IMR-90 (cell line): ENCODE results near the gene ARHGAP28. TPM values are rescaled to one million over a fixed set of nuclear protein-coding genes. Genes with fewer than 3 reads are reported as not detected.

ENCODE experiments used
- ATAC-seq: fragments of 200-7000 bp; cut with Tn5 transposase; 2 replicates; pipeline ENCODE4 v1.9.1; 2020; ENCODE audit warnings: low read depth, mild to moderate bottlenecking, moderate library complexity
- BruUV-seq: library from RNA; stranded (reverse); fragments of 400-500 nt; replicated peaks from 2 replicates; lab custom pipeline; 2021; lab: Mats Ljungman, UMichigan
- CTCF ChIA-PET: fragments of 300-600 bp; formaldehyde crosslinking; extraction: SDS; loops from one replicate; lab custom pipeline; 2021; ENCODE audit warnings: antibody characterized with exemption; lab: Yijun Ruan, JAX
- POLR2A ChIA-PET: fragments of 300-600 bp; sonication (Branson Sonifier 250); formaldehyde crosslinking; loops from one replicate; lab custom pipeline; 2022; ENCODE audit warnings: antibody characterized with exemption; ENCODE audit not compliant: unreplicated experiment; lab: Charles Lee
- DNase-seq: peaks from one replicate; pipeline ENCODE4 v3.0.0; 2013
- H2AFZ ChIP-seq: replicated peaks from 2 replicates; pipeline ENCODE3; 2013; ENCODE audit warnings: low read length, mild to moderate bottlenecking; ENCODE audit not compliant: poor library complexity
- H2AK5ac ChIP-seq: 2 replicates; pipeline ENCODE4 v1.6.1; 2013; ENCODE audit warnings: low read depth, low read length, inconsistent platforms
- H2AK9ac ChIP-seq: replicated peaks from 2 replicates; pipeline ENCODE3; 2013; ENCODE audit warnings: mild to moderate bottlenecking, low read depth, low read length, moderate library complexity; ENCODE audit not compliant: poor library complexity
- H2BK120ac ChIP-seq: 2 replicates; pipeline ENCODE4 v1.6.1; 2013; ENCODE audit warnings: low read depth, low read length, inconsistent platforms
- H2BK15ac ChIP-seq: 3 replicates; pipeline ENCODE4 v1.6.1; 2013; ENCODE audit warnings: low read depth, low read length, inconsistent platforms
- H2BK20ac ChIP-seq: 2 replicates; pipeline ENCODE4 v1.6.1; 2013; ENCODE audit warnings: low read depth, mild to moderate bottlenecking, inconsistent platforms, low read length, moderate library complexity
- H2BK5ac ChIP-seq: 2 replicates; pipeline ENCODE4 v1.6.1; 2013; ENCODE audit warnings: mild to moderate bottlenecking, low read depth, low read length, inconsistent platforms; ENCODE audit not compliant: poor library complexity, severe bottlenecking
- H3K14ac ChIP-seq: replicated peaks from 2 replicates; pipeline ENCODE4 v1.6.1; 2013; ENCODE audit warnings: low read depth, low read length, inconsistent platforms
- H3K18ac ChIP-seq: 2 replicates; pipeline ENCODE4 v1.6.1; 2013; ENCODE audit warnings: low read depth, low read length, control low read depth
- H3K23ac ChIP-seq: 2 replicates; pipeline ENCODE4 v1.6.1; 2013; ENCODE audit warnings: low read depth, low read length, inconsistent platforms
- H3K27ac ChIP-seq: 2 replicates; pipeline ENCODE4 v1.5.1; 2013; ENCODE audit warnings: mild to moderate bottlenecking, control low read depth, low read length; ENCODE audit not compliant: insufficient read depth
- H3K27me3 ChIP-seq: 2 replicates; pipeline ENCODE4 v1.6.1; 2013; ENCODE audit warnings: low read length; ENCODE audit not compliant: control insufficient read depth, insufficient read depth
- H3K36me3 ChIP-seq: 2 replicates; pipeline ENCODE4 v1.6.1; 2013; ENCODE audit warnings: low read length, mixed read lengths; ENCODE audit not compliant: control insufficient read depth, insufficient read depth
- H3K4ac ChIP-seq: 2 replicates; pipeline ENCODE4 v1.6.1; 2013; ENCODE audit warnings: low read depth, low read length, inconsistent platforms
- H3K4me1 ChIP-seq: 2 replicates; pipeline ENCODE4 v1.6.1; 2013; ENCODE audit warnings: low read length, mixed read lengths; ENCODE audit not compliant: control insufficient read depth, insufficient read depth
- H3K4me2 ChIP-seq: 2 replicates; pipeline ENCODE4 v1.6.1; 2013; ENCODE audit warnings: low read depth, mild to moderate bottlenecking, control low read depth, low read length, moderate library complexity
- H3K4me3 ChIP-seq: 2 replicates; pipeline ENCODE4 v1.5.1; 2013; ENCODE audit warnings: low read depth, mild to moderate bottlenecking, control low read depth, low read length, moderate library complexity; ENCODE audit not compliant: insufficient read depth
- H3K56ac ChIP-seq: 2 replicates; pipeline ENCODE4 v1.6.1; 2013; ENCODE audit warnings: low read length, inconsistent platforms; ENCODE audit not compliant: insufficient read depth; ENCODE audit errors: extremely low read depth
- H3K79me1 ChIP-seq, 2 experiments: 2 replicates each; pipeline ENCODE4 v1.6.1; 2013; ENCODE audit warnings: low read length in 2 of 2, inconsistent platforms in 1 of 2, low read depth in 1 of 2
- H3K9ac ChIP-seq: 2 replicates; pipeline ENCODE4 v1.6.1; 2013; ENCODE audit warnings: low read depth, low read length, control low read depth
- H3K9me1 ChIP-seq: 2 replicates; pipeline ENCODE4 v1.6.1; 2013; ENCODE audit warnings: low read length, inconsistent platforms; ENCODE audit not compliant: insufficient read depth
- H3K9me3 ChIP-seq: 2 replicates; pipeline ENCODE4 v1.6.1; 2013; ENCODE audit warnings: low read length; ENCODE audit not compliant: control insufficient read depth, insufficient read depth
- H4K20me1 ChIP-seq: 2 replicates; pipeline ENCODE4 v1.6.1; 2013; ENCODE audit warnings: low read length, inconsistent platforms; ENCODE audit not compliant: insufficient read depth
- H4K5ac ChIP-seq: 2 replicates; pipeline ENCODE4 v1.6.1; 2013; ENCODE audit warnings: mild to moderate bottlenecking, low read depth, low read length, control low read depth
- H4K8ac ChIP-seq, 2 experiments: 2 replicates each; pipeline ENCODE4 v1.6.1; 2013; ENCODE audit warnings: low read depth in 2 of 2, low read length in 2 of 2, control low read depth in 1 of 2, inconsistent platforms in 1 of 2
- H4K91ac ChIP-seq: 2 replicates; pipeline ENCODE4 v1.6.1; 2013; ENCODE audit warnings: low read depth, low read length, inconsistent platforms; ENCODE audit not compliant: insufficient read depth
- BHLHE40 ChIP-seq: fragments of 150-350 bp; IDR thresholded peaks from 2 replicates; pipeline ENCODE4 v1.6.1; 2016; ENCODE audit warnings: mild to moderate bottlenecking, low read depth, low read length
- NFE2L2 ChIP-seq: fragments of 150-350 bp; IDR thresholded peaks from 2 replicates; pipeline ENCODE4 v1.6.1; 2016; ENCODE audit warnings: low read depth, mild to moderate bottlenecking, low read length
- RCOR1 ChIP-seq: IDR thresholded peaks from 2 replicates; pipeline ENCODE4 v1.6.1; 2012; ENCODE audit warnings: mild to moderate bottlenecking, low read length, improper control_type of control experiment; ENCODE audit not compliant: insufficient replicate concordance
- RFX5 ChIP-seq: IDR thresholded peaks from 2 replicates; pipeline ENCODE4 v1.8.0; 2012; ENCODE audit warnings: low read depth, mild to moderate bottlenecking, low read length, moderate library complexity
- SMC3 ChIP-seq: fragments of 150-350 bp; IDR thresholded peaks from 2 replicates; pipeline ENCODE4 v1.6.1; 2016; ENCODE audit warnings: low read depth, mild to moderate bottlenecking, antibody characterized with exemption, low read length, moderate library complexity
- WGBS, 2 experiments: methylation state at CpG; one replicate each; pipeline versions ENCODE4 v1.1.5 to v1.1.7; 2013; ENCODE audit warnings: missing lambda C conversion rate in 2 of 2; ENCODE audit not compliant: insufficient read length in 1 of 2; ENCODE audit errors: extremely low coverage in 2 of 2; 5-methylcytosine and 5-hydroxymethylcytosine counted together
- dilution Hi-C: fragments of 300-500 bp; cut with HindIII; formaldehyde crosslinking; loops from one replicate; pipeline ENCODE4 v1.14.3; 2018; ENCODE audit warnings: low sequenced_read_pairs; ENCODE audit not compliant: unreplicated experiment
- in situ Hi-C: fragments of 300-500 bp; cut with MboI; formaldehyde crosslinking; loops from 3 replicates; pipeline ENCODE4 v1.14.3; 2019; ENCODE audit warnings: low sequenced_read_pairs, inconsistent platforms, mixed read lengths
- intact Hi-C: fragments of 100-400 bp; cut with micrococcal nuclease; formaldehyde crosslinking; loops from 2 replicates; pipeline ENCODE4 v1.10.0; 2022
- polyA plus RNA-seq, 3 experiments: library from polyadenylated mRNA; depleted of rRNA; stranded (reverse); fragments of >200 nt; gene quantifications; 2 replicates each; pipeline ENCODE4 v1.2.3, GENCODE V29; 2012; ENCODE audit warnings: low replicate concordance in 1 of 3
- total RNA-seq: library from RNA; depleted of rRNA; stranded (reverse); fragments of >200 nt; gene quantifications from 2 replicates; pipeline ENCODE4 v1.2.3, GENCODE V29; 2012
- TF ChIP-seq, protein P1 (sequence below): conservative IDR thresholded peaks from 2 replicates; pipeline ENCODE4 v1.5.1; 2012; ENCODE audit warnings: mild to moderate bottlenecking, low read depth, low read length, improper control_type of control experiment

Gene ARHGAP28
- total and polyA plus RNA-seq, 2 of the 4 experiments (the other 2 are of a cell fraction), result 1.8 to 3.8 TPM

GRCh38 chr18:6949800-6950586 lies 220.5 kb downstream of the ARHGAP28 start:
- Histone ChIP-seq H3K9me1 (peaks cover 5% of the 10 kb centered on the region; the same call in 1 of the 2 replicates), H2BK120ac (no peak overlapping the region), H3K4me2 (no peak overlapping the region), H3K9ac (no peak overlapping the region), H2AFZ (no peak overlapping the region), H3K9me3 (no peaks in the 10 kb centered on the region), H2AK5ac (no peak overlapping the region), H4K20me1 (no peaks in the 10 kb centered on the region), H2BK20ac (no peak overlapping the region), H3K18ac (no peak overlapping the region), H2BK15ac (no peak overlapping the region), H3K23ac (no peak overlapping the region), H3K27me3 (no peaks in the 10 kb centered on the region), H3K14ac (no peak overlapping the region), H4K8ac (no peak overlapping the region), H3K4me1 (no peaks in the 10 kb centered on the region), H2AK9ac (no peak overlapping the region), H3K36me3 (peaks cover 13% of the 10 kb centered on the region), H4K91ac (no peak overlapping the region), H3K56ac (no peak overlapping the region), H4K5ac (no peak overlapping the region), H3K4me3 (no peak overlapping the region), H2BK5ac (no peak overlapping the region), H3K27ac (no peak overlapping the region), H3K79me1 (no peaks in the 10 kb centered on the region), H3K4ac (no peak overlapping the region)
- 64% methylated on average over 3 of the region's 11 CpGs; no CpG with 5 or more reads in 1 of the 2 experiments for WGBS, 2 experiments
- in situ Hi-C loops (no loop called here), dilution Hi-C loops (no loop called here), intact Hi-C loops (no loop called here)
- POLR2A ChIA-PET, result no interaction called here
- DNase-seq, result no peak
- TF ChIP-seq RCOR1 (no peak), SMC3 (no peak), BHLHE40 (no peak), NFE2L2 (no peak), RFX5 (no peak)
- TF ChIP-seq, protein P1, sequence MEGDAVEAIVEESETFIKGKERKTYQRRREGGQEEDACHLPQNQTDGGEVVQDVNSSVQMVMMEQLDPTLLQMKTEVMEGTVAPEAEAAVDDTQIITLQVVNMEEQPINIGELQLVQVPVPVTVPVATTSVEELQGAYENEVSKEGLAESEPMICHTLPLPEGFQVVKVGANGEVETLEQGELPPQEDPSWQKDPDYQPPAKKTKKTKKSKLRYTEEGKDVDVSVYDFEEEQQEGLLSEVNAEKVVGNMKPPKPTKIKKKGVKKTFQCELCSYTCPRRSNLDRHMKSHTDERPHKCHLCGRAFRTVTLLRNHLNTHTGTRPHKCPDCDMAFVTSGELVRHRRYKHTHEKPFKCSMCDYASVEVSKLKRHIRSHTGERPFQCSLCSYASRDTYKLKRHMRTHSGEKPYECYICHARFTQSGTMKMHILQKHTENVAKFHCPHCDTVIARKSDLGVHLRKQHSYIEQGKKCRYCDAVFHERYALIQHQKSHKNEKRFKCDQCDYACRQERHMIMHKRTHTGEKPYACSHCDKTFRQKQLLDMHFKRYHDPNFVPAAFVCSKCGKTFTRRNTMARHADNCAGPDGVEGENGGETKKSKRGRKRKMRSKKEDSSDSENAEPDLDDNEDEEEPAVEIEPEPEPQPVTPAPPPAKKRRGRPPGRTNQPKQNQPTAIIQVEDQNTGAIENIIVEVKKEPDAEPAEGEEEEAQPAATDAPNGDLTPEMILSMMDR, result no peak
- CTCF ChIA-PET, result no interaction called here
- ATAC-seq, result 0 out of 2 replicates have a peak, but pooled peaks have one; percentile 17
- no TSS peak for BruUV-seq
